ENCODE results near the gene KLF15.

KLF15 gene

GRCh38 chr3:126304291-126304690 lies 52.9 kb downstream of the KLF15 start:
- no peak for DNase-seq

GRCh38 chr3:126303272-126303671 lies 53.9 kb downstream of the KLF15 start:
- DNase-seq = no peak

DNA sequence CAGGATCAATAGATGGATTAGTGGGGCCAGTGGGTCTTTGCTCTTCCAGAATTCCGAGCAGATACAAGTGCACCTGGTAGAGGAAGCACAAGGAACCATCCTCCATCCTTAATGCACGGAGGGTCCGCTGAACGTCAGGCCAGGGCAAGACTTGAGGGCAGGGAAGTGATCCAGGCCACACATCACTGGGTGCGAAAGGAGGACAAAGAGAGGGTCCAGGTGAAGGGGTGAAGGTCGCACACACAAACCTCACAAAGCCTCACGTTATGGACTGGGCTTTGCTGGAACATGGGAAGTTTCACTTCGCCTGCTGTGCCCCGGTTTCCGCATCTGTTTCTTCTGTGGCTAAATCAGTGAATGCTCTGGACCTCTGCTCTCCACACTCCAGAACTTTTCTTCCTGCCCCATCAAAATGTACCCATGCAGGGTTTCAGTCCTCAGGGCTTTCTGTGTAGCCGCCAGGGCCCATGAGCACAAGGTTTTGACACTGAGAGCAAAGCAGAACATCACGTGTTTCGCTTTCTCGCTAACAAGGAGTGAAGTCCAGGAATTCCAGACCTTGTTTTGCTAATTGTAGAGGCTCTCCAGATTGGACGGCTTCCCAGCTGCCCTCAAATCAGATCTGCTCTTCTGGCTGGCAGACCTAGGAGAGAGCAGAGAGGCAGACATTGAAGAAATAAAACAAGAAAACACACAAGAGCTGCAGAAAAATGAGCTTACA lies 56.3 kb downstream of the KLF15 start:
- DNase-seq = no peak

- DNase-seq = no peak
Observed at GRCh38 chr3:126300001-126300760, 57.0 kb downstream of the KLF15 start.

- no peak for DNase-seq
Observed at GRCh38 chr3:126295407-126295939, 61.7 kb downstream of the KLF15 start.

- DNase-seq = no peak
Observed at GRCh38 chr3:126294211-126294808, 62.9 kb downstream of the KLF15 start.

GRCh38 chr3:126293370-126294082 lies 63.7 kb downstream of the KLF15 start:
- DNase-seq = peak; percentile 14
